NCI-H226 (cell line): ENCODE measurements around the gene UFC1.

Experiments used
- DNase-seq: peaks from one replicate; pipeline ENCODE4 v3.0.0-alpha.2; 2015

The UFC1 gene

DNA sequence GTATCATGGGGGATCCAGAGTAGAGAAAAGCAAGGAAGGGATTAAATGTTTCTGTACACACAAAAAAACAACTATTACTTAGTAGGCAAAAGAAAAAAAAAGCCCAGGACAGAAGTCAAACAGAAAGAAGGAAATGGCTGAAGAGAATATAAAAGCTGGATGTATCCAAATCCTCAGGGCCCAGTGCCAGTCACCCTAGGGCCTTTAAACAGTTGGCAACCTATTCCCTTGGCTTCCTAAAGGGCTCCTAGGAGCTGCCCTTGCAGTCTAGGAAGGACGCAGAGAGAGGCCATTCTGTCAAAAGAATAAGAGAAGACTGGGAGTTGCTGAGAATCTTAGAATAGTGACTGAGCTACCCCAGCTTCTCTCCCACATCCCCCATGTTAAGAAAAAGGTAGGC lies 18.6 kb downstream of the UFC1 start:
- no peak for DNase-seq

- DNase-seq: no peak
Measured at GRCh38 chr1:161172776-161173376, 19.1 kb downstream of the UFC1 start.

GRCh38 chr1:161173711-161174110 lies 19.9 kb downstream of the UFC1 start:
- no peak for DNase-seq

DNA sequence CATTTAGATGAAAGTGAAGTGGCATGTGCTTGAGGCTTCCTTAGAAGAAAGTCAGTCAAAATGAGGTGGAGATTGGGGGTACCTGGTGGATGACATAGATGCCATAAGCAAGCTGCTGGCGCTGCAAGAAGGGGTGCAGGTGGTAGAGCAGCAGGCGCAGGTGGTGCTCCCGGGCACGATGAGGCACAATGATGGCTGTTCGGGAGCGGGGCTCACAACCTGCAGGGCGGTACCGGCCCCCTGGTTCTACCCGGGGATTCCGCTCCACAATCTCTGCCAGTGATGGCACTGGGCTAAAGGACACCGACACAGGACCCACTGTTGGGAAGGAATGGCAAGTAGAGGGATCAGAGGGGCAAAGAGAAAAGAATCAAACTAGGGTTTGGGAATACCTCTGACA lies 21.1 kb downstream of the UFC1 start:
- DNase-seq: no peak

DNA sequence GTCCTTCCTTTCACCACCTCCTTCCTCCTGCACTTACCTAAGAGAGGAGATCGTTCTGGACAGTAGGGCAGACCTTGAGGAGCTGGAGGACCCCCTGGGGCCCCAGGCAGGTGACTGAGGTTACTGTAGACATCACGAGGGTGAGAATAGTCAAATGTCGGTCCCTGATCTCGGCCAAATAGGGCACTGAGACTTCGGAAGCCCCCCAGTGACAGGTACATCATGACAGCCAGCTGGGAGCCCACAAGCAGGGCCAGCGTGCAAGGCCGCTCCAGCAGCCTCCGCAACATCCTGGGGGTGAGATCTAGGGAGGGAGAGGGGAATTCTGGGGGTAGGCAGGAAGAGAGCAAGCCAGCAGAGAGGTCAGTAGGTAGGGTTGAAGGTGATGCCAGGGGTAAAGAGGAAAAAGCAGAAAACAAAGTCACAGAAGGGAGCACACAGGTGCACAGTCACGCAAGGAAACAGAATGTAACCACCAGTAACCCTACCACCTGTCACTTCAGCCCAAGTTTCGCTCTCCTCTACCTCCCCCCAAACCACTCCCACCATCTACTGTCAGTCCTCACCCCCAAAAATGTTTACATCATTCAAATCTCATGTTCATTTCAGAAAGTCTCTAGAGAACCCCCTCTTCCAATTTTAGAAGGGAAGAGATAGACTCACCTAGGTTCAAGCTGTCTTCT lies 22.1 kb downstream of the UFC1 start:
- no peak for DNase-seq

DNA sequence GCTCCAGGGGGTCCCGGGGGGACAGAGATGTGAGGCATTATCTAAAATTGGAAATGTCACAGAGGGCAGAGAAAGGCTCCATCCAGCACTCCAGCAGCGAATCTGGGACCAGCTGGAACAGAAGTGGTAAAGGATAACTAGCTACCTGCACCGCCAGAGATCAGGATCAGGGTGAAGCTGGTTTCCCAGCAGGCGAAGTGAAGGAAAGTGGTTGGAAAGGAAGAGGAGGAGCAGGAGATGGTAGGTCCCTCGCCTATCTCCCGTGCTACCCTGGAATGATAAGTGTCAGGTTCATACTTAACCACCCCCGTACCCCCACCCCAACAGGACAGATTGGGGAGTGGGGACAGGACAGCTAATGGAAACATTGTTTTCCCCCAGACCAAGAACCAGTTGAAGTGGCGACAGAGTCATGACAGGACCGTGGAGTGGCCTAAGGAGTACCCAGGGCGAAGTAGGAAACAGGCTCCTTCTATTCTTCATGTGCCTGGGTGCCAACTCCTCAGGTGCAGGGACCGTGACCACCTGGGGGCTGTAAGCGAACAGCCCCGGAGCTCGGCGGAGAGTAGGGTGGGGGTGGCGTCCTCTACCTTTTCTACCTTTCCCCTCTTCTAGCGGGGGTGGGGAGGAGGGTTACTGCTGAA lies 22.8 kb downstream of the UFC1 start:
- DNase-seq: no peak

- DNase-seq: peak; percentile 65
Measured at GRCh38 chr1:161177112-161177935, 23.5 kb downstream of the UFC1 start, which contains the start of gene B4GALT3. Gene B4GALT3, minus strand, starts transcription at chr1:161177507. Its CDS starts 1,447 bp downstream, at chr1:161176060.

DNA sequence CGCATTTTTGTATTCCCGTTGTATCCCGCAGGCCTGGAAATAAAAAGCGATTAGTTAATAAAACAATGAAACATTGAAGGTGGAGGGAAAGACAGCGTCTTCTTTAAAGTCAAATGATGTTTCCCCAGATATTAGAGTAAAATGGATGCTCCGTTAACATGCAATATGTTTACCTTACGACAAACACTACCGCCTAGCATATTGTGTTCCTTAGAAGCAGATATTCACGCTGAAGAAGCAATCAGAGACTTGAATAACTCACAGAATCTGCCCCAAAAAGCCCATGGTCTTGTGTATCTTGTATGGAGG lies 24.1 kb downstream of the UFC1 start:
- DNase-seq: no peak

DNA sequence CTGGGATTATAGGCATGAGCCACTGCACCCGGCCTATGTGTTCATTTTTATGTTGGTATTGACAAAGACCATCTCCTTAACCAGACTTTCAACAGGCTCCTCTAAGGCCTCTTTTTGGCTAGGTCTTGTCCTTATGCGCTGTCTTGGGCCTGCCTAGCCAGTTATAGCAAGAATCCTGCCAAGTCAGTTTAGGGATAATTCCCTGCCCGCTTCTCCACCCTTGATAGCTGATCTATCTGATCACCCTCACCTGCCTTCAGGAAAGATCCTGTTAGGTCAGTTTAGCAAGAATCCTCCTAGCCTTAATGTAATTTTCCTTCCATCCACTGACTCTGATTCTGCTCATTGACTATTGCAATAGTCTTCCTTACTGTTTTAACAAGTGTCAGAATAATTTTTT lies 25.9 kb downstream of the UFC1 start:
- no peak for DNase-seq

DNA sequence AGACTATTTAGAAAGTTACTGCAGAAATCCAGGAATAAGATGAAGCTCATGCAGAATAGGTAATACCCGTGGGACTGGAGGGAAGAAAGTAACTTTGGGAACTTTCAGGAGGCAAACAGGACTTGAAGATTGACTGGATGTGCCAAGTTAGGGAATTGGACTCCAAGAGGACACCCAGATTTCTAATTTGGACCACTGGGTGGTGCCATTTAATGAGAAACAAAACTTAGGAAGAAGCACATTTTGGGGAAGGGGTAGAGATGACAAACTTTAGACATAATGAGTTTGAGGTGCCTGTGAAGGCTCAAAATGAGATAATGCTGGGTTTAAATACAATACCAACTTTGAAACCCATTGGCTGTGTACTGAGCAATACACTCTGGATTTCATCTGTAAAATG lies 26.9 kb downstream of the UFC1 start:
- DNase-seq: no peak

- peak; percentile 68 for DNase-seq
Measured at GRCh38 chr1:161182214-161182613, 28.4 kb downstream of the UFC1 start.

DNA sequence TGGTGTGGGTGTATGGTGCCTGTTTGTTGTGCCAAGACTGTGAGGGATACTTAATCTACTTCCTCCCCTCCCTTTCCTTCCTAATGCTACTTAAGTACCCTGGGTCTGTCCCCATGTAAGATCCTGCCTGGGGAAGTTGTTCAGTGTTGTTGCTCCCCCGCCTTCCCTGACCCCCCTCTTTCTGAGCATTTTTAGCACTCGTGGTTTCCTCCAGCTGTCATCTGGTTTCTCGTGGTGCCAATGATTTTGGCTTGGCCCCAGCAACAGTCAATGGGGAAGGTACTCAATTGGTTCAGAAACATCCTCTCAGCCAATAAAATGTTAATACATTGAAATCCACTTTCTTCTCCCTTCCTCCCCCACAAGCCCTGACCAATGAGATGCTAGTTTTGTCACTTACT lies 31.5 kb downstream of the UFC1 start:
- no peak for DNase-seq

DNA sequence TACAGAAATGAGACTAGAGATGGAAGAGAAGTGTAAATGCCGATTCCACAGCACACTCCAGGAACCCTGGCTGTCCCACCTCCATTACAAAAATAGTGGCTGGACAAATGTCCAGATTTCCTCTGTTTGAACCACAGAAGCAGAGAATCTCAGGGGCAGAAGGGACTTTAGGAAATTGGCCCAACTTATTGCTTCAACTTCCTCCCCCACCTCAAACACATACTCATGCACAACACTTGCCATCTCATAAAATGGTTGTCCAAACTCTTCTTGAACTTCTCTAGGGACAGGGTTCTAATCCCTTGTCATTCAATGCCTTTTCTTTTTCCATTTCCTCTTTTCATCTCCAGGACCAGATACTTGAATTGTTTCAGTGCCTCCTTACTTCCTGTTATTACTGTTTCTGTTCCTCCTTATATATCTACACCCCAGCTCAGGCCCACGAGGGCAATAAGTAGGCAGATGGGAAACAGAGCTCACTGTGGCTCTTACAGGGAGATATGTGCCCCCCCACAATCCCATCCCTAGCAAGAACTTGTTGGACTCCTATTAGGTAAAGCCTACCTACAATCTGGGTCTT lies 32.0 kb downstream of the UFC1 start:
- no peak for DNase-seq

- DNase-seq: no peak
Measured at GRCh38 chr1:161187311-161187710, 33.5 kb downstream of the UFC1 start.

GRCh38 chr1:161188381-161188780 lies 34.6 kb downstream of the UFC1 start:
- no peak for DNase-seq

GRCh38 chr1:161189036-161189435 lies 35.3 kb downstream of the UFC1 start:
- no peak for DNase-seq

DNA sequence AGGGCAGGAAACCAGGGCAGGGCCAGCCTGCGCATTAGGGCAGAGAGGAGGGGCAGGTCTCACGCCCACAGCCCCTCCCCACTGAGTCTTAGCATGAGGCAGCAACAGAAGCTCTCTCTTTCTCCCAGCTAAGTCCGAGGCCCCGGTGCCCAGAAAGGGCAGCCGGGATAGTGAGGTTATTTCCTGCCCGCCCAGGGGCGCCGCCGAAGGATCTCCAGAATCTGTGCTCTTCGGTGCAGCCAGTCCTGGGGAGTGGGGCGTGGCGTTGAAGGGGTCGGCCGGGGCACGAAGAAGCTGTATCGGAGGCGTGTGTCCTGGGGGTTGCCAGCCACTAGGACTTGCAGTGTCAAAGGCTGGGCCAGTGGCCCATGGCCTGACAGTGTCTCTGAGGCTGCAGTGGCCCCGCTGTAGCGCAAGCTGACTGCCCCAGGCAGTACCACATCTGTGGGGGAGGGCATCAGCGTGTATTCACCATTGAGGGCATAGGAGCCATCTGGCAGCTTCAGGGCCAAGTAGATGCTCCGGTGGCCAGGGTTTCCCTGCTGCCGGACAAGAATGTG lies 37.3 kb downstream of the UFC1 start:
- DNase-seq: no peak

DNA sequence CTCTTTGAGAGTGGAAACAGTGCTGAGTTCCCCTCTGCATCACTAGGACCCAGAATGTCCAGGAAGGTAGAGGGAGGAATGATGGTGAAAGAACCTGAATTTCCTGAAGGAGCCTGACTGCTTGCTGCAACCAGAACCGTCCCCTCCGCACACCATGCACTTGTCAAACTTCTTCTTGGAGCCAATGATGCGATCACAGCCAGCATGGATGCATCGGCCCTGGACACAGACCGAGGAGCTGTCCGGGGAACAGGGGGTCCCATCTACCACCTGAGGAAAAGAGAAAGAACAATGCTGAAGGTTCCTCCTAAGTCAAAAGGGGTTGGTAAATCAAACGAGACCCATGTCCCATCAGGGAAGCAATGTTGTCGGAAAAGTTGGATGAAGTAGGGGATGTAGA lies 38.2 kb downstream of the UFC1 start:
- DNase-seq: no peak

DNA sequence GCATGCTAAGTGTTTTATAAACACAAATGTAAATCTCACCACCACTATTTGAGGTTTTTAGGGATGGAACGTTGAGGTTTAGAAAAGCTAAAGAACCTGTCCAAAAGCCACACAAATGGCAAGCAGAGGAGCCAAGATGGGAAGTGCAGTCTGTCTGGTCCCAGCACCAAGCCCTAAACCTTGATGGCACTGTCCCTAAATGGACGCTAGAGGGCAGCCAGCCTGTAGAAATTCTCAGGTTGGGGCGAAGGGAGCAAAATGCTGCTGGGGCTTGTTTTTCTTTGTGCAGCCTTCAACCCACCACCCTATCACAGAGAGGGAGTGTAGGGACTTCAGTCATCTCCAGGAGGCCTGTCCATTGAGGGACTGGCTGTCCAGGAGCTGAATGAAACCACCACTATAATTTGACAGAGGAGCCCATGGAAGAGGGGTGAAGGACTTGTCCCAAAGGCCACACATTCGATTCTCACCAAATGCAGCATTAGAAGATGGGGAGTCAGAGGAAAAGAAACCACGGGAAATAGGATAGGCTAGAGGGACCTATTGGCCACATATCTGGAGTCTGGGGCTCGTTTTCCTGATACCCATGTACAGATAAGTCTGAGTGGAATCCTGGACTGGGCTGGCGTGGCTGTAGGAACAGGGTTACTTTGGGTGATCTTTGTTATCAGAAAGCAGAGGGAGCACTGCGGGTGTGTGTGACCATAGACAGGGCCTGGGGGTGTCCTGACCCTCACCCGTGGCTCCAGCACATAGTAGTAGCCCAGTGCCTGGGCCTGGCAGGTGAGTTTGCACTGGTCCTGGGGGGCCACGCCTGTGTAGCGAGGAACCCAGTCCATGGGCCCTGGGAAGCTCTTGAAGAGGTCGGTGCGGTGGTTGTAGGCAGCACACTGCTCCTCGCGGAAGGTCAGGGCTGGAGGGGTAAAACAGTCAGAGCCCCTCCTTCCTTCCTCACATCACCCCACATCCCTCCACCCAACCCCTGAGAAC lies 39.0 kb downstream of the UFC1 start:
- DNase-seq: peak; percentile 39

GRCh38 chr1:161193561-161194235 lies 39.9 kb downstream of the UFC1 start:
- DNase-seq: no peak

GRCh38 chr1:161195171-161195570 lies 41.4 kb downstream of the UFC1 start:
- DNase-seq: no peak
